Naive thymus-derived CD4-positive, alpha-beta T cell (primary cell): ENCODE data around the gene FBXL16. TPM values are rescaled to one million over a fixed set of nuclear protein-coding genes. Genes with fewer than 3 reads are reported as not detected.

Experiments used
- ATAC-seq: fragments of 150-1000 bp; cut with Tn5 transposase; 2 replicates; pipeline ENCODE4 v1.10.0; 2021; ENCODE audit warnings: mild to moderate bottlenecking, moderate library complexity
- CTCF ChIA-PET: fragments of 350-600 bp; sonication (Branson Sonifier 250); formaldehyde crosslinking; loops from one replicate; lab custom pipeline; 2021; ENCODE audit warnings: antibody characterized with exemption; lab: Charles Lee
- POLR2A ChIA-PET: fragments of 350-600 bp; sonication (Branson Sonifier 250); formaldehyde crosslinking; loops from one replicate; lab custom pipeline; 2021; ENCODE audit warnings: antibody characterized with exemption, inconsistent platforms; lab: Charles Lee
- DNase-seq, 9 donors: peaks; one replicate each; pipeline versions ENCODE4 v3.0.0 to v3.0.0-alpha.2; 2020 to 2022; ENCODE audit warnings: mixed read lengths in 1 of 9
- H3K27ac ChIP-seq: one replicate; pipeline ENCODE4 v1.7.0; 2013; ENCODE audit warnings: mild to moderate bottlenecking, low read depth, low read length, moderate library complexity
- H3K27me3 ChIP-seq, 2 donors: one replicate each; pipeline ENCODE4 v1.7.0; 2013; ENCODE audit warnings: low read length in 2 of 2, mild to moderate bottlenecking in 2 of 2, moderate library complexity in 2 of 2; ENCODE audit not compliant: control insufficient read depth in 2 of 2, insufficient read depth in 2 of 2
- H3K36me3 ChIP-seq, 3 experiments: 1 replicate in 2 of 3; 2 replicates in 1 of 3; pipeline ENCODE4 v1.7.0; 2013; ENCODE audit warnings: low read length in 3 of 3, mild to moderate bottlenecking in 3 of 3, moderate library complexity in 1 of 3; ENCODE audit not compliant: insufficient read depth in 3 of 3, control insufficient read depth in 2 of 3
- H3K4me1 ChIP-seq, 2 donors: one replicate each; pipeline ENCODE4 v1.7.0; 2013; ENCODE audit warnings: low read length in 2 of 2, mild to moderate bottlenecking in 2 of 2, moderate library complexity in 1 of 2; ENCODE audit not compliant: control insufficient read depth in 2 of 2, insufficient read depth in 2 of 2
- H3K4me3 ChIP-seq: 2 replicates; pipeline ENCODE4 v1.7.0; 2013; ENCODE audit warnings: mild to moderate bottlenecking, low read length
- H3K9me3 ChIP-seq, 3 experiments: 1 replicate in 2 of 3; 2 replicates in 1 of 3; pipeline ENCODE4 v1.7.0; 2013; ENCODE audit warnings: low read length in 3 of 3; ENCODE audit not compliant: control insufficient read depth in 2 of 3
- H3K27ac Mint-ChIP-seq, 9 donors: one replicate each; pipeline ENCODE4 v1.8.0; 2020 to 2022; ENCODE audit warnings: mixed read lengths in 9 of 9, mild to moderate bottlenecking in 8 of 9, moderate library complexity in 5 of 9, inconsistent platforms in 2 of 9
- H3K27me3 Mint-ChIP-seq, 5 donors: one replicate each; pipeline ENCODE4 v1.8.0; 2021 to 2022; ENCODE audit warnings: mixed read lengths in 5 of 5, mild to moderate bottlenecking in 1 of 5
- H3K36me3 Mint-ChIP-seq, 5 donors: one replicate each; pipeline ENCODE4 v1.8.0; 2020 to 2022; ENCODE audit warnings: mixed read lengths in 5 of 5, mild to moderate bottlenecking in 3 of 5, inconsistent platforms in 1 of 5
- H3K4me1 Mint-ChIP-seq, 7 donors: one replicate each; pipeline ENCODE4 v1.8.0; 2020 to 2022; ENCODE audit warnings: mixed read lengths in 7 of 7, mild to moderate bottlenecking in 3 of 7, inconsistent platforms in 1 of 7
- H3K4me3 Mint-ChIP-seq, 10 donors: one replicate each; pipeline ENCODE4 v1.8.0; 2020 to 2022; ENCODE audit warnings: mild to moderate bottlenecking in 10 of 10, mixed read lengths in 10 of 10, moderate library complexity in 6 of 10, inconsistent platforms in 2 of 10
- H3K9me3 Mint-ChIP-seq, 11 donors: one replicate each; pipeline ENCODE4 v1.8.0; 2020 to 2022; ENCODE audit warnings: mixed read lengths in 11 of 11, mild to moderate bottlenecking in 4 of 11, inconsistent platforms in 1 of 11, moderate library complexity in 1 of 11
- intact Hi-C, 2 donors: fragments of 100-400 bp; cut with micrococcal nuclease; formaldehyde crosslinking; loops; one replicate each; pipeline ENCODE4 v1.15.1; 2023
- polyA plus RNA-seq, 2 donors: library from polyadenylated mRNA; unstranded; fragments of 300-500 nt; fragmentation: Illumina TruSeq; gene quantifications; one replicate each; pipeline ENCODE4 v1.2.3, GENCODE V29; 2021
- total RNA-seq, 6 experiments: library from RNA in 5 of 6; stranded (reverse) in 5 of 6; gene quantifications; 1 replicate in 5 of 6; 2 replicates in 1 of 6; pipeline ENCODE4 v1.2.3 and lab custom pipeline; 2021 to 2026

The FBXL16 gene
- total and polyA plus RNA-seq, 7 experiments from 2014 or later = 11.1 to 45.4 (median 18.0) TPM

GRCh38 chr16:648071-648780 lies 57.4 kb downstream of the FBXL16 start:
- ATAC-seq = no peak
- no peaks in the 10 kb centered on the region for H3K27me3 Mint-ChIP-seq
- POLR2A ChIA-PET = interaction anchor here (0.9 to 4.4 kb wide), 3 partner anchors 11 to 42 kb away, joined by 3 to 30 read pairs (median 3); partner anchors contain the start of genes METTL26 and WDR24
- H3K9me3 ChIP-seq = no peaks in the 10 kb centered on the region
- H3K27ac Mint-ChIP-seq = peak overlapping the region in 7 of 9 donors; percentile 18 to 88 (median 77)
- peaks cover 4 to 33% (median 14%) of the 10 kb centered on the region in 7 donors for H3K4me1 Mint-ChIP-seq
- no peaks in the 10 kb centered on the region for H3K9me3 Mint-ChIP-seq
- peak overlapping the region; percentile 97 for H3K27ac ChIP-seq
- H3K4me3 Mint-ChIP-seq = peak overlapping the region; percentile 63 to 87 (median 78)
- intact Hi-C loops = no loop called here
- no peaks in the 10 kb centered on the region for H3K27me3 ChIP-seq
- H3K4me1 ChIP-seq = peaks cover 6 to 9% of the 10 kb centered on the region in 2 donors
- H3K4me3 ChIP-seq = peak overlapping the region; percentile 77
- DNase-seq = peak in 1 of 9 donors; percentile 50
- no peaks in the 10 kb centered on the region for H3K36me3 ChIP-seq
- H3K36me3 Mint-ChIP-seq = no peaks in the 10 kb centered on the region
- CTCF ChIA-PET = no interaction called here

DNA sequence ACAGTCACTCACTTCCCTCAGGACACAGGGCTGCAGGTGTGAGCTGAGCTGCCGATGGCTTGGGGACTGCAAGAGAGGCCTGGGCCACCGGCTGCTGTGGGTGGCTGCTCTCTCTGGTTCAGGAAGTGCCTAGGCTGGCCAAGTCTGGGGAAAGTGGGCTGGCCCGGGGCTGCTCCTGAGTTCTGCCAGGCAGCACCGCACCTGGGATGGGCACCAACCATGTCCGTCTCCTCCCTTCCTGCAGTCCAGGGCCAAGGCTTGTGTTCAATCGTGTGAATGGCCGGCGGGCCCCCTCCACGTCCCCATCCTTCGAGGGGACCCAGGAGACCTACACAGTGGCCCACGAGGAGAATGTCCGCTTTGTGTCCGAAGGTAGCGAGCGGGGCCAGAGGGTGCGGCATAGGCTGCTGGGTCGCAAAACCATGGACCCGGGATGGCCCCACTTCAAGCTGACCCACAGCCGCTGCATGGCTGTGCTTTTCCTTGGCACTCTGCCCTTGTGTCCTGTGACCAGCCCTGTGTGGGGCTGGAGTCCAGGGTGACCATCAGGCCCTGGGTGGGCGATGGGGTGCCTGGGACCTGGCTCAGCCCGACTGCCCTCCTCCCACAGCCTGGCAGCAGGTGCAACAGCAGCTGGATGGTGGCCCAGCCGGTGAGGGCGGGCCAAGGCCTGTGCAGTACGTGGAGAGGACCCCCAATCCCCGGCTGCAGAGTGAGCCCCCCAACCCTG lies 58.3 kb downstream of the FBXL16 start:
- Mint-ChIP-seq H3K4me3 (peak overlapping the region in 3 of 10 donors; percentile 21 to 80 (median 48)), H3K4me1 (peaks cover 4 to 36% (median 16%) of the 10 kb centered on the region in 7 donors), H3K27ac (peak overlapping the region in 1 of 9 donors; percentile 56), H3K9me3 (no peaks in the 10 kb centered on the region), H3K27me3 (no peaks in the 10 kb centered on the region), H3K36me3 (no peaks in the 10 kb centered on the region)
- intact Hi-C loops = no loop called here
- ChIA-PET POLR2A (interaction anchor here (4.4 kb wide), 1 partner anchor 10 kb away, joined by 30 read pairs; the partner anchor contains the start of gene METTL26), CTCF (no interaction called here)
- DNase-seq = no peak
- ATAC-seq = no peak
- Histone ChIP-seq H3K27ac (peak overlapping the region; percentile 97), H3K27me3 (no peaks in the 10 kb centered on the region), H3K4me3 (no peak overlapping the region), H3K9me3 (no peaks in the 10 kb centered on the region), H3K36me3 (no peaks in the 10 kb centered on the region), H3K4me1 (peaks cover 9 to 15% of the 10 kb centered on the region in 2 donors)

GRCh38 chr16:646679-647172 lies 58.9 kb downstream of the FBXL16 start:
- no peak overlapping the region for H3K27ac ChIP-seq
- no peaks in the 10 kb centered on the region for H3K9me3 Mint-ChIP-seq
- no peaks in the 10 kb centered on the region for H3K9me3 ChIP-seq
- no peak overlapping the region for H3K4me3 ChIP-seq
- peak overlapping the region in 3 of 10 donors; percentile 21 to 80 (median 48) for H3K4me3 Mint-ChIP-seq
- peaks cover 9 to 15% of the 10 kb centered on the region in 2 donors for H3K4me1 ChIP-seq
- POLR2A ChIA-PET = interaction anchor here (4.4 kb wide), 1 partner anchor 9 kb away, joined by 30 read pairs; the partner anchor contains the start of gene METTL26
- no peaks in the 10 kb centered on the region for H3K36me3 ChIP-seq
- H3K27ac Mint-ChIP-seq = peak overlapping the region in 2 of 9 donors; percentile 21 to 56
- no peaks in the 10 kb centered on the region for H3K36me3 Mint-ChIP-seq
- ATAC-seq (no peak), DNase-seq (no peak)
- H3K27me3 Mint-ChIP-seq = no peaks in the 10 kb centered on the region
- H3K27me3 ChIP-seq = no peaks in the 10 kb centered on the region
- peaks cover 4 to 36% (median 16%) of the 10 kb centered on the region in 7 donors for H3K4me1 Mint-ChIP-seq
- CTCF ChIA-PET = no interaction called here
- intact Hi-C loops = no loop called here

- H3K9me3 ChIP-seq = no peaks in the 10 kb centered on the region
- Mint-ChIP-seq H3K36me3 (no peaks in the 10 kb centered on the region), H3K9me3 (no peaks in the 10 kb centered on the region), H3K27ac (peak overlapping the region in 1 of 9 donors; percentile 59), H3K4me3 (no peak overlapping the region), H3K4me1 (peaks cover 4 to 36% (median 16%) of the 10 kb centered on the region in 7 donors), H3K27me3 (no peaks in the 10 kb centered on the region)
- no peak for ATAC-seq
- DNase-seq = no peak
- POLR2A ChIA-PET = interaction anchor here (0.7 to 4.4 kb wide), 2 partner anchors 9 to 20 kb away, joined by 3 to 30 read pairs; partner anchors contain the start of gene METTL26
- intact Hi-C loops = no loop called here
- H3K27me3 ChIP-seq = no peaks in the 10 kb centered on the region
- no peak overlapping the region for H3K27ac ChIP-seq
- no peaks in the 10 kb centered on the region for H3K36me3 ChIP-seq
- H3K4me3 ChIP-seq = no peak overlapping the region
- peaks cover 9 to 15% of the 10 kb centered on the region in 2 donors for H3K4me1 ChIP-seq
- CTCF ChIA-PET = no interaction called here
These were observed 59.5 kb downstream of the FBXL16 start for GRCh38 chr16:645852-646678.

DNA sequence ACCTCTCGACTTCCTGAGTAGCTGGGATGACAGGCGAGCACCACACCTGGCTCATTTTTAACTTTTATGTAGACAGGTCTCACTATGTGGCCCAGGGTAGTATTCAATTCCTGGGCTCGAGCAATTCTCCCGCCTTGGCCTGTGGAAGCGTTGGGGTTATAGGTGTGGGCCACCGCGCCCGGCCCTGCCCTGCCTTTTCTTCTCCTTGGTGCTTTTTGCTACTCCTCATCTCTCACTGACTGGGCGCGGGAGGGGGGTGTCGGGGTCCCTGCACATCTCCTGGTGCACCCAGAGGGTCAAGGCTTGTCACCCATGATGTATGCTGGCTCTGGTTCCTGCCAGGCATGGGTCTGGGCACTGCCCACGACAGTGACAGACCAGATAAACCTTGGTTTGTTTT lies 61.0 kb downstream of the FBXL16 start:
- CTCF ChIA-PET = no interaction called here
- DNase-seq (no peak), ATAC-seq (no peak)
- no peaks in the 10 kb centered on the region for H3K27me3 Mint-ChIP-seq
- no peaks in the 10 kb centered on the region for H3K9me3 ChIP-seq
- no peaks in the 10 kb centered on the region for H3K9me3 Mint-ChIP-seq
- H3K27ac Mint-ChIP-seq = peak overlapping the region in 2 of 9 donors; percentile 28 to 31
- peaks cover 4 to 35% (median 16%) of the 10 kb centered on the region in 7 donors for H3K4me1 Mint-ChIP-seq
- intact Hi-C loops = no loop called here
- peak overlapping the region in 6 of 10 donors; percentile 53 to 83 (median 66) for H3K4me3 Mint-ChIP-seq
- H3K36me3 ChIP-seq = no peaks in the 10 kb centered on the region
- no peaks in the 10 kb centered on the region for H3K36me3 Mint-ChIP-seq
- H3K4me1 ChIP-seq = peaks cover 9 to 15% of the 10 kb centered on the region in 2 donors
- H3K4me3 ChIP-seq = no peak overlapping the region
- no peaks in the 10 kb centered on the region for H3K27me3 ChIP-seq
- no peak overlapping the region for H3K27ac ChIP-seq
- POLR2A ChIA-PET = interaction anchor here (1.2 kb wide), 1 partner anchor 40 kb away, joined by 3 read pairs; the partner anchor contains the start of gene JMJD8

- H3K36me3 ChIP-seq = no peaks in the 10 kb centered on the region
- peaks cover 1 to 9% of the 10 kb centered on the region in 2 donors for H3K4me1 ChIP-seq
- no peak overlapping the region for H3K27ac ChIP-seq
- H3K4me3 ChIP-seq = no peak overlapping the region
- Mint-ChIP-seq H3K36me3 (no peaks in the 10 kb centered on the region), H3K4me3 (peak overlapping the region; percentile 36 to 83 (median 70)), H3K27ac (peak overlapping the region in 2 of 9 donors; percentile 14 to 55), H3K9me3 (no peaks in the 10 kb centered on the region), H3K27me3 (no peaks in the 10 kb centered on the region), H3K4me1 (peaks cover 4 to 29% (median 14%) of the 10 kb centered on the region in 7 donors)
- no peaks in the 10 kb centered on the region for H3K9me3 ChIP-seq
- ChIA-PET POLR2A (interaction anchor here (1.5 to 2.0 kb wide), 2 partner anchors 37 to 52 kb away, joined by 5 to 6 read pairs; partner anchors contain the start of gene STUB1), CTCF (no interaction called here)
- intact Hi-C loops = no loop called here
- no peaks in the 10 kb centered on the region for H3K27me3 ChIP-seq
- DNase-seq (no peak), ATAC-seq (no peak)
These were observed 62.6 kb downstream of the FBXL16 start for GRCh38 chr16:643050-643368.
